GM12872 (cell line): ENCODE data around the gene ADSS1.

ENCODE experiments used
- CTCF ChIP-seq: IDR thresholded peaks from 3 replicates; pipeline ENCODE4 v1.5.1; 2011; ENCODE audit warnings: low read depth, mild to moderate bottlenecking, low read length, moderate library complexity; ENCODE audit not compliant: insufficient read depth

ADSS1 gene

GRCh38 chr14:104722938-104723650 is 935 bp upstream of the ADSS1 start:
- no peak for TF ChIP-seq CTCF

- no peak for TF ChIP-seq CTCF
Measured at GRCh38 chr14:104724407-104724980, 465 bp downstream of the ADSS1 start.

- peak; percentile 13; the same call in 1 of the 3 replicates for TF ChIP-seq CTCF
Measured at GRCh38 chr14:104724981-104725771, 1.1 kb downstream of the ADSS1 start.

- no peak for TF ChIP-seq CTCF
Measured at GRCh38 chr14:104725772-104726548, 1.9 kb downstream of the ADSS1 start.

- TF ChIP-seq CTCF, result peak; percentile 18; the same call in 1 of the 3 replicates
Measured at GRCh38 chr14:104726600-104727451, 2.8 kb downstream of the ADSS1 start.

- no peak for TF ChIP-seq CTCF
Measured at GRCh38 chr14:104728631-104729030, 4.6 kb downstream of the ADSS1 start.
